HG03521 (cell line): ENCODE data around the gene APMAP.

ENCODE experiments used
- ATAC-seq: cut with Tn5 transposase; IDR thresholded peaks from one replicate; pipeline ENCODE4 v1.9.1; 2021; ENCODE audit warnings: mild to moderate bottlenecking, moderate library complexity; ENCODE audit not compliant: unreplicated experiment

APMAP gene

DNA sequence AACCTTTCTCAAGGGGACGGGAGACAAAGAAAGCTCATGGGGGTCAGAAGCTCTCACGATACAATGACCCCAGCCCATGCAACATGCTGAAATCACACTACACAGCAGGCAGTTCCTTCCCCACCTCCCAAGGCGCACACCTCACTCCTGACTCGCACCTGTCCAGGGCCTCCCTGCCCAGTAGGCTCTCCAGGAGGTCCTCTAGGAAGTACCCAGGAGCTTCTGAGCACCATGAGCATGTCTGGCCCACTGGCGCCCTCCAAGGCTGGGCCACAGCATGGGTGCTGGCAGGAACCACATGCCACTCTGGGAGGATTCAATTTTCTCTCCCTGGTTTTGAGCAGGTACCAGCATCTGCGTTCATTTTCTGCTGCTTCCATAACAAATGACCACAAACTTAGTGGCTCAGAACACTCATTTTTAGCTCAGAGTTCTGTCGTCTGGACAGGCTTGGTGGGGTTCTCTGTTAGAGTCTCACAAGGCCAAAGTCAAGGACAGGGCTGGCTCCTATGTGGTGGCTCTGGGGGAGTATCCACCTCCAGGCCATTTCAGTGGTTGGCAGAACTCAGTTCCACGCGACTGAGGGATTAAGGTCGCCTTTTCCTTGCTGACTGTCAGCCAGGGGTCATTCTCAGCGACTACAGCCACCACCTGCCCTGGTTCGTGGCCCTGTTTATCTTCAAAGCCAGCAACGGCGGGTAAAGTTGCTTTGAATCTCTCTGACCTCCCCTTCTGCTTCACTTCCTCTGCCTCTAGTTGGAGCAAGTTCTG is 32.7 kb upstream of the APMAP start:
- ATAC-seq: no peak

DNA sequence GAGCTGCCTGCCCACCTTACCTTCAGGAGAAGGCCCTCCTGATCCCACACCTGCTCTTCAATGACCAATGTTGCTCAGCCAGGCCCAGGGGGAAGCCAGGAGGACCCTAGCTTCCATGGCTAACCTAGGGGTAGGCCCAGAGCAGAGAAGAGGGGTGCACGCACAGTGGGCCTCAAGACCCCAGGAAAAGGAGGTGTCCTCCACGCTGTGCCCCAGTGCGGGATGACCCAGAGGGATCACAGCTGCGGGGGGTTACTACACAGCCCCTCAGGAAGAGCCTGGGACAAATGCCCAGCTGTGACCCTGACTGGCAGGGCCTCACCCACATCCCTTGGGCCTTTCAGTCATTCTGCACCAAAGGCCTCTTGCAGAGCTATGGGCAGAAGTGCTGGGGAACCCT is 31.6 kb upstream of the APMAP start:
- no peak for ATAC-seq

DNA sequence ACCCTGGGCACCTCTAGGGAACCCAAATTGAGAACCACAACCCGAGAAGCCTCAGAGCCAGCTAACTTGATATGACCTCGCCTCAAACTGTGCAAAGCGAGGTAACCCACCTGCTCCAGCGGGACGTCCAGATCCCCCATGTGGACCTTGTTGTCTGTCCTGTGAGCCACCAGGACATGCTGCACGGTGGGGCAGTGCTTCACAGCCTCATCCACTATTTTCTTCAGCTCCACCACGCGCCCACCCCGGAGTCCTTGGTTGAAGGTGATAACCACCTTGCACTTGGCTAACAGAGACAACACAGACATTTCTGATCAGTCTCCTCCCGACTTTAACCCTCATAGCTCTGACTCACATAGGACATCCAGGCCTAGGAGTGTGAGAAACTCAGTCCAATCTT is 30.8 kb upstream of the APMAP start:
- ATAC-seq: no peak

DNA sequence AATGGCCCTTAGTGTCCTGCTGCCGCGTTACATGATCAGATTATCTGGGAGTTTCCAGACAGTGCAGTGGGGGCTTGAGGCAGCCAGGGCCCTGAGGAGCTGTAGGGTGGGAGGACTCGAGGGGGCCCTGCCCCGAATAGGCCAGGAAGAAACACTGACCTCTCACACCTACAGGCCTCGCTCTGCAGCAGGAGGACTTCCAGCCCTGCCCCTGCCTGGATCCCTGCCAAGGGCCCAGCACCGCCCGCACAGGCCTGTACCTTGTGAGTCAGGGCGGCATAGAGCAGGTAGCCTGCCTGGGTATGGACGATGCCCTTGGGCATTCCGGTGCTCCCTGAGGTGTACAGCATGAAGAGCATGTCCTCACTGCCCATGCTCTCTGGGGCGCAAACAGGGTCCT is 30.1 kb upstream of the APMAP start:
- no peak for ATAC-seq

DNA sequence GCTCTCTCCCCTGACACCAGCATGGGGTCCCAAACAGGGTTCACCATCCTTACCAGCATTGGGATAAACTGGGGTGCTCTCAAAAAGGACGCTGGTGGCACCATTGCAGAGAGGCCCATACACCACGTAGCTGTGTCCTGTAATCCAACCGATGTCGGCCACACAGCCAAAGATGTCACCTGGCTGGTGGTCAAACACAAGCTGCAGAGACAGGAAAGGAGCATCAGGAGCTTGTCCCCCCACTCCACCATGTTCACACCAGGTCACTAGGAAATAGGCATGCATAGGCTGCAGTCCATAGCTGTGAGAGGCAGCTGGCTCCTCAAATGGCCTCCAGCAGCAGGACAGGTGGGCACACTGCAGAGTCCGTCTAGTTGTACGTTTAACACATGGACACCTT is 28.8 kb upstream of the APMAP start:
- no peak for ATAC-seq

DNA sequence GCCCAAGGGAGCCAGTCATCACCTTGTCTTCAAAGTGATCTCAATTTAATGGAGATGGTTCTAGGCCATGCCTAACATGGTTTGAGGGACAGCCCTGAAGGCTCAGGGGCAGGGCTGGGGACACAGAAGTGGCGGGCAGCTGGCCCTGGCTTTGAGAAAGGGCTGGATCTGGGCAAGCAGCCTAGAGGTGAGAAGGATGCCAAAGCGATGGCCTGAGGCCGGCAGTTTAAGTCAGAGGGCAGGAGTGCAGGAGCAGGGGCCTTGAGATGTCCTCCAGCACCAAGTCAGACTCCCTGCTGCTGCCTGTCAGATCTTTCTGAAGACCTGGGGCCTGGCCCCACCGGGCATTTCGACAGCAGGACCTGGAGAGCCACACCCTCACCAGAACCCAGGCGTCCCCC is 28.4 kb upstream of the APMAP start:
- ATAC-seq: no peak

DNA sequence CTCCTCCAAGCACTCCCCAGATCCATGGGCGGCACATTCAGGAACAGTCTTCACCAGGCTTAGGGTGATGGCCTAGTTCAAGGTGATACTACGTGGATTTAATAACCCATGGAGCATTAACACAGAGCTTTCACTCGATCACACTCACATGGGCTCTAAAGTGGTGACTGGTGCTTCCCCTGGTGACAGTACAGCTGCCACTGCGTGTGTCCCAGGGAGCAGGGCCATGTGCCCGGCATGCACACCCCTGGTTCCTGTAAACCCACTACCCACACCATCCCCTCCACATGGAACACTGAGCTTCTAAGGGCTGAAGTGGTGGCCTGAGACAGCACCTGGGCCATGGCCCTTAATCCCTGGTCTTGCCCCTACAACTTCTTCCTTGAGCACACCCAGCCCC is 27.8 kb upstream of the APMAP start:
- no peak for ATAC-seq

DNA sequence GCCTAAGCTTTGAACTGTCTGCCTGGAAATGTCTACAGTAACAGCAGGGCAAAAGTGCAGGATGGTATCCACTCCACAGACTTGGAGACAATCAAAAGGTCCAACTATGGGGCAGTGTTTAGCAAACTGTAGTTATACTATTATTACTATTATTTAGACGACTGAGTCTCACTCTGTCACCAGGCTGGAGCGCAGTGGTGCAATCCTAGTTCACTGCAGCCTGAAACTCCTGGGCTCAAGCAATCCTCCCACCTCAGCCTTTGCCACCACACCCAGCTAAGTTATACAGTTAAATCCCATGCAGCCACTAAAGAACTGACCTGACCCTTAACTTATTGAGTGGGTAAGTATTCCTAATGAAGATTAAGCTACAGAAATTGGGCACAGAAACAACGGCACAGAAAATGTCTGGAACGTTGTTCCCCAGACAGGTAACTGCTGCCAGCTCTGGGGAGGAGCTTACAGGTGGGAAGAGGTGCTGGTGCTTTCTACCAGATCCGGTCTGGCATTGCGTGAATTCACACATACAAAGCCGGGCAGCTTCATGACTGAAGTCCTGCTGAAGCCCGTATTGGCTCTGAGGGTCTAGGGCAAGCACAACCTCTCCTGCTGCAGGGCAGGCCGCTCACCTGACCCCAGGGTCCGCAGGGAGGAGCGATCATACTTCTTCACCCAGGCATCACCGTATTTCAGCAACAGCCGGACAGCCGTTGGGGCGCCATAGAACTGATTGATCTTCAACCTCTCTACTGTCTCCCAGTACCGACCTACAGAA is 27.0 kb upstream of the APMAP start:
- ATAC-seq: no peak

DNA sequence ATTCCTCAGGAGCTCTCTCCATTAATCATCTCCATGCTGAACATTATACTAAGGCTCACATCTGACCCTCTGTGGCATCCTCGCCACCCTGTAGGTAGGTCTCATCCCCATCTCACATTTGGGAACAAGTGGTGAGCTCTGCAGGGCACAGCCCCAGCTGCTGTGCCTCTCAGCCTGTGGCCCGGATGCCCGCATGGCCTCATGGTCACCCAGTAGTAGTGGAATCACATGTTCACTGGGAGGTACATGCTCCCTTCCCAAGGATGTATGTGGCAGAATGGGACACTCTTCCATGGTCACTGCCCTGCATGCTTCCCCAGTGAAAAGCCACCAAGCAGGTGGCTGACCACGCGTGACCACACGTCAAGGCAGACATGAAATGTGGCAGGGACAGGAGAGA is 26.3 kb upstream of the APMAP start:
- ATAC-seq: no peak

DNA sequence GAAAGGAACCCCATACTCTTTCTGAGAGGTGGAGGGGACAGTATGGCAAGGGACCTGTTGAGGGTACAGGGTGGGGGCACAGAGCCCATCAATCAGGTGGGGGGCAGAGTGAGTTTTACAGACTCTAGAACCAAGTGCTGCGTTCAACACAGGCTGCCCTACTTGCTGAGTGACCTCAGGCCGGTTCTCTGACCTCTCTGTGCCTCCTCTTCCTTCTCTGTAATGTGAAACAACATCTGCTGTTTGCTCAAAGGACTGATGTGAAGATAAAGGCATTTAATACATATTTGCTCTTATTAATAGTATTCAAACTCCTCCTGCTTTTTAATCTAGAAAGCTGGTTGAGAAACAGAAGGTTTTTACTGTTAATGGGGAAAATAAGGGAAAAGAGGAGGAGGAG is 25.9 kb upstream of the APMAP start:
- no peak for ATAC-seq

DNA sequence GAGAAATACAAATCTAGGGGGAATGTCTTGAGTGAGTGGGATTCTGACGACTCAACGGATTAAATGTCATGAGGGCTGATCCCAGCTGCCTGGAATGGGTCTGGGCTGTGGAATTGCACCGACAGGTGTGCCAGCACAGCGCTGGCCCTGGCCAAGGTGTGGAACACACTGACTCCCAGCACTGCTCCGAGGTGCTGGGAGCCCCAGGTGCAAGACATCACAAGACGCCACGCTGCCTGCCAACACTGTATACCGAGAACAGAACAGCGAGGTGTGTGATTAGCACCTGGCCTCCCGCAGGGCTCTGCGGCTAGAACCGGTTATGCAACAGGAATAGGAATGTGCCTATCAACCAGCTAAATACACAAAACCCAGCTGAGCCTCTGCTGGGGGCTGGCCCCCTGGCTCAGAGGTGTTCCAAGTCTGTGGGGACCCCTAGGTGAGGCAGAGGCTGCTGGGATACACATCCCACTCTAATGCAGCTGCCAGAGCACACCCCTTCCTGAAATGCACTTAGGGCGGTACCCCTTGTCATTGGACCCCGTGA is 24.8 kb upstream of the APMAP start:
- no peak for ATAC-seq

DNA sequence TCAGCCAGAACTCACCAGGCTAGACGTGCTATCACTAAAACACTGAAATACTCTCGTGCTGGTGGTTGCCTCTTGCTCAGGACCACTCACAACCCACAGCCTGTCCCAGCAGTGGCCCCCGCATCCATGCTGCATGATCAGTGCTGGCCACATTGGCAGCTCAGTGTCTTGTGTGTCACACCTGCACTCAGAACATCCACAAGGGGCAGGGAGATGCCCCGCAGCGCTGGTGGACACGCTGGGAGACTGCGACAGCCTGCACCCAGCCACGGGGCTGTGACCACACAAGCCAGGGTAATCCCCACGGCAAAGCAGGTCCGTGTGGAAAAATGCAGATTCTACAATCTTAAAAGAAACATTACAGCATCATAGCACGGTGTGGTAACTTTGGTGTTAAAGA is 23.9 kb upstream of the APMAP start:
- ATAC-seq: no peak

DNA sequence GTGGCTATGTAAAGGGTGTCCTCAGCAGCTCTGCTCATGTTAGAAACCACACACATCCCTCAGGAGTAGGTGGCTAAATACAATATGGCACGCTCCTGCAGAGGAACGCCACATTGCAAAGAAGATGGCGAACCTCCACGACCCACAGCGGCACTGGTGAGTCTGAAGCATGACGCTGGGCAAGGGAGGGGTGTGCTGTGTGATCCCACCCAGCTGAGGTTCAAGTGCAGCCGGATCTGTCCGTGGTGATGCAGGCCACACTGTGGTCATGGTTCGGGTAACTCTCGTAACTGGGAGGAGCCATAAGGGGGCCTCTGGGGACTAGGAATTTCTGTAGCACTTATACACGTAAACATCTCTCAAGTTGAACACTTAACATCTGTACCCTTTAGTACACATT is 23.4 kb upstream of the APMAP start:
- no peak for ATAC-seq

DNA sequence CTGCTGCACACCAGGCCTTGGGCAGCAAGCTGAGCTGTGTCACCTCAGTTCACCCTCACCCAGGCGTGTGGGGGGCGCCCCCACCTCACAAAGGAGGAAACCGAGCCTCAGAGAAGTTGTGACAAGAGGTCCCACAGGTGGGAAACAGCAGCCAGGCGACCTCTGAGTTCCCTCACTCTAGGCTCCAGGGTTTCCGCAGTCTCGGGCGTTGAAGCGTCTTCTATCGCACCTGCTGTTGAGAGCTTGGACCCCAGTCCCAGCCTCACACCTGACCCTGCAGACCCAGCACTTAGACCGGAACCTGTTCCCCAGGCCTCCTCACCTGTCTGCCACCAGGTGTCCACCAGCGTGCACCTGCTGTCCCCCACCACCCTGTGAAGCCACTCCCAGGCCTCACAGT is 22.3 kb upstream of the APMAP start:
- no peak for ATAC-seq

DNA sequence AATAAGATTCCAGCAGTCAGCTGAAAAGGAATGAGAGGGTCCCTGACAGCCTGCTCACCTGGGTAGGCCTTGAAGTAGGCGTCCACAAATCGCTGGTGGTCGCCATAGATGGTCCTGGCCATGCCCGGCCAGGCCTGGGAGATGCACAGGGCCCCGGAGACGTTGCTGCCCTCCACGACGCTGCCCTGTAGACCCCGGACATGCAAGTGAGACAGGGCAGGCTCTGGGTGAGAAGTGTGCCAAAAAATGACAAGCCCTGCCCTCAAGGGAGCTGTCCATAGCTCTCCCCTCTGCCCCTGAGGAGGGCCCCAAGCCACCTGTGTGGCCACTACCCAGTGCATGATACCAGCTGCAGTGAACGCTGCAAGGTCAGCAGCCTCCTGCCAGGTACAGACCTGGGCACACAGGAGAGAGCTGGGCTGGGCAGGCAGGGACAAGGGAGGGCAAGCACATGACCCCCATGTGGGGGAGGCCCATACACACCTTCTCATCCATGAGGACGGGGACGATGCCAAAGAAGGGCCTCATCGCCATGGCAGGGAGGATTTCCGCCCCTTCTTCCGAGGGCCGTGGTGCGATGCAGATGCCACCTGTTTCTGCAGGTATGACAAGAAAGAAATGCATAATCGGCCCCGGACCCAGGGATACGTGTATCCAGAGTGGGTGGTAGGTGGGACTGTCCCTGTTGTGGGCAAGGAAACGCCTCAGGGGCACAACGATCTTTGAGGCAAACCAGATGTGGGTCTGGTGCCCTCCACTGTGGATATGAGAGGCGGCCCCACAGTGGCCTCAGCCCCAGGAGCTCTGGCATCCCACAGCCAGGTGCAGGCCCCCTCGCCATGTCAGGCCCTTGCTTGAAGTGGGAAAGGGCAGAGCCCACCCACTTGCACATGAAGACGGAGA is 21.2 kb upstream of the APMAP start:
- no peak for ATAC-seq

DNA sequence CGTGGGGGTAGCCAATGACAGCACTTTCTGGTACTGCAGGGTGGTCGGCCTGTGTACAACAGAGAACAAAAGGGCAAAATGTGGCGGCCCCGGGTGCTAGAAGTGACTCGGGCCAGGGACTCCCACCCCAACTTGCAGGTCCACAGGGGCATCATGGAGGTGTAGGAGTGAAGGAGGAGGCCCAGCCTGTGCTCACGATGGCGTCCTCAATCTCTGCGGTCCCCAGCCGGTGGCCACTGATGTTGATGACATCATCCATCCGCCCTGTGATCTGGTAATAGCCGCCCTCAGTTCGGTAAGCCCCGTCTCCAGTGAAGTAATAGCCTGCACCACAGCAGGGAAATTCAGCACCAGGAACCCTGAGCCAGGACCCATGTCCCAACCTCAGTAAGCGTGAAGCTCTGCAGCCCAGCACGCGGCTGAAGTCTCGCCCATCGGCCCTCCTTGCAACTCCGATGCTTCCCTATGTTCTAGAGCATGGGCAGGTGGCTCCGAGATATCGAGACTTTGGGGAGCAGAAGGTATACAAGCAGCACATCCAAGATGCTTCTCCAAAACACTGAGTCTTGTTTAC is 20.2 kb upstream of the APMAP start:
- no peak for ATAC-seq

DNA sequence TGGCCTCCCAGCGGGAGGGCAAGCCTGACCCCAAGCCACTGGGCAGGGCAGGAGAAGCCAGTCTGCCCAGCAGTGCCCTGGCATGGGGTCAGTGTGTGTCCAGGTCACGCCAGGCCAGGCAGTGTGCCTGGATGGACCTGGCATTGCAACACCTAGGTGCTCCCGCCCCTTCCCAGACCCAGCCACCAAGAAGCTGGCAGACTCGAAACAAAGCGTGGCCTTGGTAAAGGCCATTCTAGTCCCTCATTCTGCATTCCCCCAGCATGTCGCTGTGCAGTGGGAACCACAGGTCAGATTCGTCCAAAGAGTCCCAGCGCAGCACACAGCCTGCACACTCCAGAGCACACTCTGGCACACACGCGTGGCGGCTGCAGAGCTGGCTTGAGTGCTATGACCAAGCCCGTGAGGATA is 19.3 kb upstream of the APMAP start:
- no peak for ATAC-seq

DNA sequence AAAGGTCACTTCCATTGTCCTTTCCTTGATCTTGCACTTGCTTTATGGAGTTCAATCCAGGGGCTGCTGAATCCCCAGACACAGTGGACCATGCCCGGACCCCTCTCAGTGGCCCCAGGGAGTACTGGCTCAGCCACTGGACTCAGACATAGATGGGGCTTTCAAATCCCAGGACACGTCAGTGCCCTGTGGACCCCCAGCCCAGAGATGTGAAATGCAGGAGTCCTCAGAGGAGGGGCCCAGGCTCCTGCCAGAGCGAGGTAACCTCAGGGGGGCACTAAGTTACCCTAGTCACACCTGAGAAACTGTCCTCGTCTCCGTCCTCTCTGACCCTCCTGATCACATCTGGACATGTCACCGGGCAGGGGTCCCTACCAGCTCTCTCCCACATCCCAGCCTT is 18.7 kb upstream of the APMAP start:
- ATAC-seq: no peak

DNA sequence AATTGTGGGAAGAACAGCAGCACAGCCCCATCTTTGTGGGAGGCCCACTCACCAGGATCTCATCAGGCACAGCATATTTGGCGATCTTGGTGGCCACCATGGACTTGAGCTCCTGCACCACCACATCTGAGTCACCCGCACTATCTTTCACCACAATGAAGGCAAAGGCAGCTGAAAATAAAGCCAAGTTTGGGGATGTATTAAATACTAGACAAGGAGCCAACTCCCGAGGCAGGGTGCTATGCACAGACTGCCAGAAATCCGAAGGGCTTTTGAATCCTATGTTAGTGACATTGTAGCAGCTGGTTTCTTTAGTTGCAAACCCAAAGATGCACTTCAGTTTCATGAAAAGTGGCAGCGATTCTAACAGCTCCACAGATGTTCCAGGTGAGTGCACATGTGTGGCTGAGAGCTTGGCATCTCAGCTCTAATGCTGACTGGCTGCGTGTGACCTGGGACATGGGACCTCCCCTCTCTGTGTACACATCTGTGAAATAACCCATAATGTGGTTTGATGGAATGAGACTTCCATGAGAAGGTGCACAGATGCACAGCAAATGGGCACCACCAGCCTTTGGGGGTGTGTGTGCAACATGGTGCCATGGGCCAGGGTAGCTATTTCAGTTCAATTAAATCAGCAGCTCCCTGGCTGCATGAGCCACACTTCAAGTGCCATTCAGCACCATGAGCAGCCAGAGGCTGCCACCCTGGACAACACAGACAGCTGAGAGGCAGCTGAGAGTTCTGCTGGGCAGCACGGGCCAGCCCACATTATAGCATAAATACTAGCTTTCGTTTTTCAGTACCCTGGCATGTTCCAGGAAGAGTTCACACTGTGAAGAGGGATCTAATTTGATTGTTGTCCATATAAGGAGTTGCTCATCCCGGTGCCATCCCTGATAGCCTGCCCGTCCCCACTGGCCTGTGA is 16.9 kb upstream of the APMAP start:
- no peak for ATAC-seq
